ENCODE results near the gene THAP9. TPM values are rescaled to one million over a fixed set of nuclear protein-coding genes. Genes with fewer than 3 reads are reported as not detected.

THAP9 gene
- total RNA-seq, 1 experiment from 2014 or later, result 7.9 TPM

DNA sequence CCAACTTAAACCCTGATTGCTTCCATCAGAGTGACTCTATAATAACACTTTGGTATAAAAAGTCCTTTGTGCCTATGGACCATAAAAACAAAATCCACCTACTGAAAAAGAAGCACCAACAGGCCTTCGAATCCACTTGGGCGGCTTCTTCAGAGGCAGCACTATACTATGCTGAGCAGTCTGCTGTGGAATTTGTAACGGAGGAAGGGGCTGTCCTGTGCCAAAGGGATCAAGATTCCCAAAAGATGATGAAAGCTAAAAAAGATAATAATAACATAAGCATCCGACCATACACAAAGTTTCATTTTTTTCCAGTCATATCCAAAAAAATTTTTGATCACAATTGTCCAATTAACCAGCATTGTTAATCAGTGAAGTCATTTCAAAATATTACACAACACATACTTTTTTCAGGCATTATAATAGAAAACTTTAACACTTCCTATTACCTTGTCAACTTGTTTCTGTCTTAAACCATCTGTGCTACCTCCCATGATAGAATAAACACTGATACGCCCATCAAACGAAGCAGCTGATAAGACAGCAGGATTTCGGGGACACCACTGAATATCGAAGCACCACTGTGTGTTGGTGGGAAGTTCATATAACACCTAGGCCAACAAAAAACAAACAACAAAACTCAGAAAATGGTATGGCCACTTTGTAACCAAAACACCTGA, 33.7 kb upstream of the THAP9 start:
- H3K27ac Mint-ChIP-seq (ENCODE audit: unreplicated experiment), result no peak overlapping the region
- CTCF ChIA-PET, result no interaction called here

DNA sequence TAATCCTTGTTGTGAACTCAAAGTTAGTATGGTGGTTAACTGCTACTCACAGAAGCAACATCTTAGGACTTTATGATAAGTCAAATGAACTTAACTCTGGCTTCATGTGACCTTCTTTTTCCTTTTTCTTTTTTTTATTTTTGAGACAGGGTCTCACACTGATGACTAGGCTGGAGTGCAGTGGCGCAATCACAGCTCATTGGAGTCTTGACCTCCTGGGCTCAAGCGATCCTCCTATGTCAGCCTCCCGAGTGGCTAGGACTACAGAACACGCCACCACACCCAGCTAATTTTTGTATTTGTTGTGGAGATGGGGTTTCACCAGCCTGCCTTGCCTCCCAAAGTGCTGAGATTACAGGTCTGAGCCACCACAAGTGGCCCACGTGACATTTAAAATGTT, 32.0 kb upstream of the THAP9 start:
- Histone ChIP-seq H3K9me3 (no peaks in the 10 kb centered on the region), H3K27me3 (replicated peaks; ENCODE audit: control insufficient read depth, insufficient read depth, low read length) (no peaks in the 10 kb centered on the region), H3K4me3 (ENCODE audit: low read depth, low read length) (no peak overlapping the region), H3K4me1 (no peaks in the 10 kb centered on the region), H3K36me3 (ENCODE audit: control insufficient read depth, insufficient read depth, low read length) (no peaks in the 10 kb centered on the region)
- POLR2A ChIA-PET, result interaction anchor here (0.6 kb wide), 1 partner anchor 16 kb away, joined by 4 read pairs; no protein-coding TSS in a partner anchor
- Mint-ChIP-seq H3K4me1 (ENCODE audit: low read depth, unreplicated experiment) (no peaks in the 10 kb centered on the region), H3K36me3 (ENCODE audit: insufficient read depth, unreplicated experiment) (peaks cover 92% of the 10 kb centered on the region), H3K9me3 (ENCODE audit: unreplicated experiment) (no peaks in the 10 kb centered on the region), H3K27ac (ENCODE audit: unreplicated experiment) (no peak overlapping the region), H3K4me3 (ENCODE audit: unreplicated experiment) (no peak overlapping the region), H3K27me3 (ENCODE audit: insufficient read depth, unreplicated experiment) (no peaks in the 10 kb centered on the region)
- DNase-seq, result no peak
- TF ChIP-seq, protein P1, sequence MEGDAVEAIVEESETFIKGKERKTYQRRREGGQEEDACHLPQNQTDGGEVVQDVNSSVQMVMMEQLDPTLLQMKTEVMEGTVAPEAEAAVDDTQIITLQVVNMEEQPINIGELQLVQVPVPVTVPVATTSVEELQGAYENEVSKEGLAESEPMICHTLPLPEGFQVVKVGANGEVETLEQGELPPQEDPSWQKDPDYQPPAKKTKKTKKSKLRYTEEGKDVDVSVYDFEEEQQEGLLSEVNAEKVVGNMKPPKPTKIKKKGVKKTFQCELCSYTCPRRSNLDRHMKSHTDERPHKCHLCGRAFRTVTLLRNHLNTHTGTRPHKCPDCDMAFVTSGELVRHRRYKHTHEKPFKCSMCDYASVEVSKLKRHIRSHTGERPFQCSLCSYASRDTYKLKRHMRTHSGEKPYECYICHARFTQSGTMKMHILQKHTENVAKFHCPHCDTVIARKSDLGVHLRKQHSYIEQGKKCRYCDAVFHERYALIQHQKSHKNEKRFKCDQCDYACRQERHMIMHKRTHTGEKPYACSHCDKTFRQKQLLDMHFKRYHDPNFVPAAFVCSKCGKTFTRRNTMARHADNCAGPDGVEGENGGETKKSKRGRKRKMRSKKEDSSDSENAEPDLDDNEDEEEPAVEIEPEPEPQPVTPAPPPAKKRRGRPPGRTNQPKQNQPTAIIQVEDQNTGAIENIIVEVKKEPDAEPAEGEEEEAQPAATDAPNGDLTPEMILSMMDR (IDR thresholded peaks at IDR 0.05; ENCODE audit: insufficient read depth in 1 of 2, low read depth in 1 of 2, low read length in 1 of 2, severe bottlenecking in 1 of 2, unreplicated experiment in 1 of 2), result no peak
- CTCF ChIA-PET, result no interaction called here
- intact Hi-C loops (cut with micrococcal nuclease; ENCODE audit: unreplicated experiment), result no loop called here
- BruUV-seq (replicated peaks), result no TSS peak

More for the DNA sequence above, 33.7 kb upstream of the THAP9 start:
- Mint-ChIP-seq H3K27me3 (ENCODE audit: insufficient read depth, unreplicated experiment) (no peaks in the 10 kb centered on the region), H3K4me1 (ENCODE audit: low read depth, unreplicated experiment) (no peaks in the 10 kb centered on the region), H3K9me3 (ENCODE audit: unreplicated experiment) (no peaks in the 10 kb centered on the region), H3K36me3 (ENCODE audit: insufficient read depth, unreplicated experiment) (peaks cover 92% of the 10 kb centered on the region), H3K4me3 (ENCODE audit: unreplicated experiment) (no peak overlapping the region)
- Histone ChIP-seq H3K36me3 (ENCODE audit: control insufficient read depth, insufficient read depth, low read length) (no peaks in the 10 kb centered on the region), H3K27me3 (replicated peaks; ENCODE audit: control insufficient read depth, insufficient read depth, low read length) (no peaks in the 10 kb centered on the region), H3K4me1 (no peaks in the 10 kb centered on the region), H3K4me3 (ENCODE audit: low read depth, low read length) (no peak overlapping the region), H3K9me3 (no peaks in the 10 kb centered on the region)
- POLR2A ChIA-PET, result interaction anchor here (0.6 kb wide), 1 partner anchor 77 kb away, joined by 4 read pairs; no protein-coding TSS in a partner anchor
- intact Hi-C loops (cut with micrococcal nuclease; ENCODE audit: unreplicated experiment), result no loop called here
- BruUV-seq (replicated peaks), result no TSS peak
- TF ChIP-seq, protein P1 (IDR thresholded peaks at IDR 0.05; ENCODE audit: insufficient read depth in 1 of 2, low read depth in 1 of 2, low read length in 1 of 2, severe bottlenecking in 1 of 2, unreplicated experiment in 1 of 2), result no peak
- DNase-seq, result no peak

DNA sequence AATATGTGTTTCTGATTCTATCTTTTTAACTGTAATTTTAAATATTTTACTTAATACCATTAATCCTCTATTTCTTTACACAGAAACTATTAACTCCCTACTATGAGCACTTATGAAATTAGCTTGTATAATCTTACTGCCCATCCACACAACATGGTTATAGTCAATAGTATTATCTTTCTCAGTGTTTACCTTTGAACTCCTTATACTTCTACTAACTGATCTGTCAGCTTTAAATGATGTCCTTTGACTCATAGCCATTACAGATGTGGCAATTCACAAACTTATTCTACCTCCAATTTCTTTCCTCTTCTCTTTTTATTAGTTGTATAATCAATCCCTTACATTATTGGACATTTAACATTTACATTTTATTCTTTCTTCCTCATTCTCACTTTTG, 15.1 kb upstream of the THAP9 start:
- intact Hi-C loops (cut with micrococcal nuclease; ENCODE audit: unreplicated experiment), result no loop called here
- H3K36me3 Mint-ChIP-seq (ENCODE audit: insufficient read depth, unreplicated experiment), result peaks cover 51% of the 10 kb centered on the region
- Histone ChIP-seq H3K27me3 (replicated peaks; ENCODE audit: control insufficient read depth, insufficient read depth, low read length) (no peaks in the 10 kb centered on the region), H3K4me1 (peaks cover 28% of the 10 kb centered on the region), H3K36me3 (ENCODE audit: control insufficient read depth, insufficient read depth, low read length) (no peaks in the 10 kb centered on the region), H3K9me3 (no peaks in the 10 kb centered on the region), H3K4me3 (ENCODE audit: low read depth, low read length) (no peak overlapping the region)
- peaks cover 30% of the 10 kb centered on the region for H3K4me1 Mint-ChIP-seq (ENCODE audit: low read depth, unreplicated experiment)
- TF ChIP-seq, protein P1 (IDR thresholded peaks at IDR 0.05; ENCODE audit: insufficient read depth in 1 of 2, low read depth in 1 of 2, low read length in 1 of 2, severe bottlenecking in 1 of 2, unreplicated experiment in 1 of 2), result no peak
- DNase-seq, result no peak
- peak overlapping the region; percentile 6 for H3K4me3 Mint-ChIP-seq (ENCODE audit: unreplicated experiment)
- no peaks in the 10 kb centered on the region for H3K9me3 Mint-ChIP-seq (ENCODE audit: unreplicated experiment)
- BruUV-seq (replicated peaks), result no TSS peak
- CTCF ChIA-PET, result no interaction called here
- H3K27me3 Mint-ChIP-seq (ENCODE audit: insufficient read depth, unreplicated experiment), result no peaks in the 10 kb centered on the region
- POLR2A ChIA-PET, result interaction anchor here (1.2 to 2.3 kb wide), 2 partner anchors 15 to 456 kb away, joined by 3 to 8 read pairs; partner anchors contain the start of gene THAP9
- H3K27ac Mint-ChIP-seq (ENCODE audit: unreplicated experiment), result no peak overlapping the region
